Activated CD8-positive, alpha-beta memory T cell treated with anti-CD3 and anti-CD28 coated beads, Interleukin-2, amount 50 U/mL, for 48 hours (primary cell): ENCODE data around the gene KRT35.

Experiments used
- DNase-seq: peaks from one replicate; pipeline ENCODE4 v3.0.0-alpha.2; 2020

KRT35 gene

GRCh38 chr17:41486809-41487530 lies 6.0 kb upstream of the KRT35 start:
- DNase-seq: peak; percentile 84

DNA sequence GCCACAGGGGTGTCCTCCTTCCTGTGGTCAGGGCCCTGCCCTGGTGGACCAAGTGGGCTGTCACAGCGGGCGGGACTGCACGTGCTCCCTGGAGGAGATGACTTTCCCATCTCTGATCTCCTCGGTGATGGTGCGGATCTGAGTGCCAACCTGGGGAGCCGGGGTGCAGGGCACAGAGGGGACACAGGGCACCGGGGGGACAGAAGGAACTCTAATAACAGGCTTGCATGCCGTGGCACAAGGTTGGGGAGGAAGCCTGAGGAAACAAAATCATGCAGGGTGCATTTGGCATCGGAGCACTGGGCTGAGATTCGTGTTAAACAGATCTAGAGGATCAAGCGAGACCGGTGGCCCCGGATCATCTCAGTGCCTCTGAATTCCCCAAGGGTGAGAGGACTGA lies 5.4 kb upstream of the KRT35 start:
- DNase-seq: no peak

DNA sequence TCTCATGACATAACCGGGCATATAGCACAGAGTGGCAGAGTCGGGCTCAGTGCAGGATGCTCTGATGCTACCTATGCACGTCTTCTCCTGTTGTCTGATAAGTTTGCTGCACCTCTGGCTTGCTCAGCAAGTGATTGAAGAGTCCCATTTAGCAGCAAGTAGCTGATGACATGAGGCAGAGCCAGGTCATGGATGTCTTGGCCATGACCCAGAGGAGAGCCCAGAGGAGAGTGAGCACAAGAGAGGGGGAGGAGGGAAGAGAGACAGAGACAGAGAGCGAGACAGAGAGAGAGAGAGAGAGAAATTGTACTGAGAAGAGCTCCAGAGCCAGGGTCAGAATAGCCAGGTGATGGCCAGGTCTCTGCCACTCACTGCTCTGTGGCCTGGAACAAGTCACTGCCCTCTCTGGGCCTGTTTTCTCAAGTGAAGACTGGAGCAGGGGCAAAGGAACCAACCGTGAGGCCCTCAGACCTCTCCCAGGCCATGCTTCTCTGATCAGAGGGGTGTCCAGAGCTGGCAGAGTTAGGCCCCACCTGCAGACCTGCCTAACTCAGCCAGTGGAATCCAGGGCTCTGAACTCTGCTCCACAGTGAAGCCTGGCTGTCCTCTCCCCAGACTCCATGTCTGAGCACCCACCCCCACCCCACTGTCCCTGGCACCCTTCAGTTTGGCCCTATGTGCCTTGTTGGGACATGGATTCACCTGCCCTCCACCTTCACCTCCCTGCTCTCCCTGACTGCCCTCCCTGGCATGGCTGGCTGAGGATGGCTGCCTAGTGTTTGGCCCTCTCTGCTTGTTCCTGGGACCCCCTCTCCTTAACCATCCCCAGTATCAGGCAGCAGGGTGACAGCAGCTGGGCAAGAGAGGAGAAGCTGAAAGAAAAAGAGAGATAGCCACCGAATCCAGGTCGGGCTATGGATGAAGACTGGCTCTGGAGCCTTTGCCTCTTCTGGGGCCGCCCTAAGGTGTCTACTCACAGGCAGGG lies 4.3 kb upstream of the KRT35 start:
- DNase-seq: no peak

GRCh38 chr17:41483991-41484826 lies 3.3 kb upstream of the KRT35 start:
- no peak for DNase-seq

- DNase-seq: no peak
Observed at GRCh38 chr17:41483531-41483930, 2.6 kb upstream of the KRT35 start.

DNA sequence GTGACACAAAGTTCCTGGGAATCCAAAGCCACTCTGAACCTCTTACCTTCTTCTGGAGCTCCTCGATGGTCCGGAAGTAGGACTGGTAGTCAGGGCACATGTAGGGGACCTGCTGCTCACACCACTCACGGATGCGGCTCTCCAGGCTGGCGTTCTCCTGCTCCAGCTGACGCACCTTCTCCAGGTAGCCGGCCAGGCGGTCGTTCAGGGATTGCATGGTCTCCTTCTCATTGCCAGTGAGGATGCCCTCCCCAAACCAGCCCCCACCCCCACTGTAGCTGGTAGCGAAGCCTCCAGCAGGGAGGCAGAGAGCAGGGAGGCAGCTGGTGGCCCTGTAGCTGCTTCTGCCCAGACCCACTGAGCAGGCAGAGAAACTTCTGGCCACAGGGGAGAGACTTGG lies 370 bp downstream of the KRT35 start:
- no peak for DNase-seq

DNA sequence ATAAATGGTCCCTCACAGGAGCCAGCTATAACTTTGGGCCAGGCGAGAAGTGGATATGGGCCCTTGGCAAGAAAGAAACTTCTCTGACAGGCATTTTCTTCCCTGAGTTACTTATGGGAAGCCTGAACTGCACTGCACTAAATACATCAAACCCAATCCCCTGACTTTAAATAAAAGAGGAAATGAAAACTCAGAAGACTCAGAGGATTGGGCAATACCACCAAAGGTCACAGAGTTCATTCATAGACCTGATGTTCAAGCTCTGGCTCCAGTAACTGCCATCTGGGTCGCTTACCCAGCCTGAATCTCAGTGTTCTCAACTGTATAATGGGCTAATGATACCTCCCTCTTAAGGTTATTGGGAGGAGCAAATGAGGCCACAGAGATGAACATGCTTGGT lies 815 bp downstream of the KRT35 start:
- no peak for DNase-seq

DNA sequence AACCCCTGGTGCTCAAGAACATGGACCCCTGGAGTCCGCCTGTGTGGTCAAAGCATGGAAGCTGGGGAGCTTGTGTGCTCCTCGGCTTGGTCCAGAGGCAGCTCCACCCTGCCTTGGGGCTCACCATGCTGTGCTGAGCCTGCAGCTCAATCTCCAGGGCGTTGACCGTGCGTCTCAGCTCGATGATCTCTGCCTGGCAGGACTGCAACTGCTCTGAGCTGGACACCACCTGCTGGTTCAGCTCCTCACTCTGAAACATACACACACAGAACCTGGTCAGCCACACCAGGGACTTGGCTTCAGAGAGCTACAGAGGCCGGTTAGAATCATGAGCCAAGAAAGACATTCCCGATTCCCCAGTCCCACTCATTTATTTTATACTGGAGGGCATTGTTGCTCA lies 2.7 kb downstream of the KRT35 start:
- no peak for DNase-seq

- DNase-seq: no peak
Observed at GRCh38 chr17:41476866-41477815, 3.8 kb downstream of the KRT35 start.

DNA sequence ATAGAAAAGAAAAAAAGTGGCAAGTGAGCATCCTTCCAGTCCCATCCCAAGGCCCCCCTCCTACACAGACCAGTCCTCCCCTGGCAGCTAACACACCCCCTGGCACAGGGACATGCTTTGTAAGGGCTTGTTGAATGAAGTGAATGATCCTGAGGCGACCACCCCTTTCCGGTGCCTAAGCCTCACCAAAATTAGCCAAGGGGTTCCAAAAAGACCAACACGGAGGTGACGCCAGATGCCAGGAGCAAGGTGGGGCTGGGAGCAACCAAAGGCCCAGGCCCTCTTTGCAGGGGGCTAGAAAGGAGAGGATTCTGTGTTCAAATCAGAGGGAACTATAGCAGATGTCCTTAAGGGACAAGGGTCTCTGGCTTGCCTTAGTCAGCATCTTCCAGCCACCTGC lies 5.5 kb downstream of the KRT35 start:
- DNase-seq: no peak

DNA sequence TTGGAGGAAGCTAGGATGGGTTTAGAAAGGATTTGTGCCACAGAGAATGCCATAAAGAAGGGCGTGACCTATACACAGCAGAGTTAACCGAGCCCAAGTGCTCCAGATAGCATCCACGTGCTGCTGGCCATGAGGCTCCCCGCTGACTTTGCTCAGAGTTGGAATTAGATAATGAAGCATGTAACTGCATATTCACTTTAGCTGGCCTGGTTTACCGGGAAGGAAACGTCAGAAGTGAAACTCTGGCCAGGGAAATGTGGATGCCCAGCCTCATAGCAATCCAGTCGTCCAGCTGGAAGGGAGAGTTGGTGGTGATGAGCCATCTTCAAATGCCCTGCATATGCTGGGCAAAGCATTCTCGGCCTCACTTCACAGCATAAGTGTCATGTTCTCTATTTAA lies 6.1 kb downstream of the KRT35 start:
- DNase-seq: no peak

- DNase-seq: no peak
Observed at GRCh38 chr17:41468346-41468745, 12.6 kb downstream of the KRT35 start.

DNA sequence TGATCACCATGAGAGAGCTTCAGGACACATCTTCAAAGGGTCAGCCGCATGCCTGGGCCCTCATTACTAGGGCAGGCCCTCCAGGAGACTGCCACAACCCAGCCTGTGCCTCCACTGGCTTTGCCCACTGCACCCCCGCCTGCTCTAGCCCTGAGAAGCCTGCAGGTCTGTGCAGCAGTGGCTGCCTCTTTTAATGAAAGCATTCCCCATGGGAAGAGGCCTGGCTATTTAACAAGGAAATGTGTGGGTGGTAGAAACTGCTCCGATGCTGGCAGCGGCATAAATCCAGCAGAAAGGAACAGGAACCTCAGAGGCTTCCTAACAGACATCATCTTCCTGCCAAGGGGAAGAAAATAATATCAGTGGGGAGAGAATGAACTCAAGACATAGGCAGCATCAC lies 13.4 kb downstream of the KRT35 start:
- DNase-seq: no peak

- DNase-seq: no peak
Observed at GRCh38 chr17:41466988-41467387, 14.0 kb downstream of the KRT35 start, which contains the start of gene KRT32. Gene KRT32 (minus strand): TSS chr17:41467386. CDS start chr17:41467325, 61 bp downstream.

DNA sequence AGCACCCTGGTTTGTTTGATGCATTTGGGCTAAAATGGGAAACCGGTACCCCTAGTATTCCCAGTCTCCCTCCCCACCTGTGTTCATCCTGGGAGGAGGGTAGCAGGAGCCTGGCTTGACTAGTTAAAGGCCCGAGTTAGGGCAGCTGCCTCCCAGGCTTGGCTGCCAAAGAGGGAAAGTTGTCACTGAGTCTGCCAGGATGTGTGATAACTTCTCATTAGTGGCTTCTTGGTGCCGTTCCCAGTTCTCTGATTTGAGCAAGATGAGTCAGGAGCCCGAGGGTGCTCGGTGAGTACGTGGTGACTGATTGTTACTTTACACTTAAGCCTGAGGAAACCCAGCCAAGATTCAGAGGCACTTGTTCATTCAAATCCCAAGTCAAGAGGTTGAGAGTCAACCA lies 16.3 kb downstream of the KRT35 start:
- DNase-seq: no peak

- DNase-seq: no peak
Observed at GRCh38 chr17:41464173-41464572, 16.8 kb downstream of the KRT35 start.

GRCh38 chr17:41463746-41464145 lies 17.2 kb downstream of the KRT35 start:
- DNase-seq: no peak

DNA sequence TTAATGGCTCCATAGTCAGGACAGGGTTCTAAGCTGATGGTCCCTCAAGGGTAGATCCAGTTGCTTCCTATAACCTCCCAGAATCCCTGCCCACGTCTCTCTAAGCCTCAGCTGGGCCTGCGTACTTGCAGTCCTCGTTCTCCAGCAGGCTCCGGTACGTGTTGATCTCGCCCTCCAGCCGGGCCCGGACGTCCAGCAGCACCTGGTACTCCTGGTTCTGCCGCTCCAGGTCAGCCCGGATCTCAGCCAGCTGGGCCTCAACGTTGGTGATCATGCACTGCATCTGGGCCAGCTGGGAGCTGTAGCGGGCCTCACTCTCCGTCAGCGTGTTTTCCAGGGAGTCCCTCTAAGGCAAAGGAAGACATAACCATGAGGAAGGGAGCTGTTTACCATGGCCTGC lies 18.2 kb downstream of the KRT35 start:
- no peak for DNase-seq

GRCh38 chr17:41457676-41458075 lies 23.3 kb downstream of the KRT35 start:
- DNase-seq: no peak

DNA sequence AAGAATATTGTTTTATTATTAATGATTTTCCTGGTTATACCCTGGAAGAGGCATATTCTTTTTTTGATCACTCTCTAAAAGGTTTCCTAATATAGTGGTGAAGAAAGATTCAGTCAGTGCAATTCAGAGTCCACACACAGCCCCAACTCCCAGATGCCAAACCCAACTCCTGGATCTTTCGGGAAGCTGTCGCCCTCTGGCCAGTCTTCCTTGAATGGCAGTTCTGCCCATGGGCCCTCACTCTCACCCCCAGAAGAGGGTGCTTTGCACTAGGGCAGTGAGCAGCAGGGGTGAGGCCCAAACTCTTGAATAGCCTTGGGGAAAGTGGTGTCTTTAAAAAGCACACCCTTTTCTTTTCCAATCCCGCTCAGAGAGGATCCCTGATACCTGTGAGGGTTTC lies 24.7 kb downstream of the KRT35 start:
- no peak for DNase-seq

GRCh38 chr17:41455236-41455635 lies 25.7 kb downstream of the KRT35 start:
- DNase-seq: no peak

GRCh38 chr17:41453066-41453465 lies 27.9 kb downstream of the KRT35 start:
- no peak for DNase-seq
